Measurements from ENCODE around the gene CCND2.

The CCND2 gene

DNA sequence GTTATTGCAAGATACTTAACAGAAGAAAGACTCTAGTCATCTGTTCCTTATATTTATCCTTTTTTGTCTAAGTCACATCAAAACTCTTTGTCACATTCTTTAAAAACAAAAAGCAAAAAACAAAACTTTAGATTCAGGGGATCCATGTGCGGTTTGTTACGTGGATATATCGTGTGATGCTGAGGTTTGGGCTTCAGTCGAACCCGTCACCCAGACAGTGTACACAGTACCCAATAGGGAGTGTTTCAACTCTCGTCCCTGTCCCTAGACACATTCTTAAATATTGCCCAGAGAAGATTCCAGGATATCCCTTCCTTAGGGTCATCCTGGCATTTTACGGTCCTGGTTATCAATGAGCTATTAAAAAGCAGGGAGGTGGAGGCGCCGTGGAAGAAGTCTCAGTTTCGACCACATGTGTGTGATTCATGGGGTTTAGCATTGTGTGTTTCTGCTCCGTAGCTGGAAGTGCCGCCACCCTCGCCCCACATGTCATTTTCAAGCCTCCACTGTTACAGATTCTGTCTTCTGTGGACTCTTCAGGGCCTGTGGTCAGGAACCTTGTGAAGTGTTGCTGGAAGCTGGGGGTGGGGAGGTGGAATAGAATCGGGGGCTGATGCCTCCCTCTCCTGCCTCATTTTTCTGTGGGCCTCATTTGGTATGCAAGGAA is 19.9 kb downstream of the CCND2 start:
- no peak for DNase-seq

DNA sequence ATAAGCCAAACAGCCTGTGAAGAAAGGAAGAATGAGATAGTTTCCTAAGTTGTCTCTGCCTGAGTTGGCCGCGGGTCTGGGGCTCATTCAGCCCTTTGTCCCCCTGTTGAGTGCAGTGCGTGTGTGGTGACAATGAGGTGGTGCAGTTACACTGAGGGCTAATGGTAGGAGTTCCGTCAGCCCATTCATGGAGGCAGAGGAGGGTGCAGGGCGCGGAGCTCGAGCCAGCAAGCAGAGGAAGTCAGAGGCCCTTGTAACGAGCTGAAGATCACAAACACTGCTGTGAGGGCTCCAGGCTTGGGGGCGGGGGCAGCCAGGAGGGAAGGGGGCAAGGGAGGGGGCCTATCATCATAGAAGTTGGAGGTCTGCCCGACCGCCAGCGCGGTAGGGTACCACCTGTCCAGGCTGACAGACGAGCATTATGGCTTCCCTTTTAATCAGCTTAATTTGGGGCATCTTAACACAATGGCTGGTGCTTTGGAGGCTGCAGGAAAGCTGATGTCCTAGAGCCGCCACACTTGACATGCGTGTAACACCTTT is 20.5 kb downstream of the CCND2 start:
- no peak for DNase-seq

DNA sequence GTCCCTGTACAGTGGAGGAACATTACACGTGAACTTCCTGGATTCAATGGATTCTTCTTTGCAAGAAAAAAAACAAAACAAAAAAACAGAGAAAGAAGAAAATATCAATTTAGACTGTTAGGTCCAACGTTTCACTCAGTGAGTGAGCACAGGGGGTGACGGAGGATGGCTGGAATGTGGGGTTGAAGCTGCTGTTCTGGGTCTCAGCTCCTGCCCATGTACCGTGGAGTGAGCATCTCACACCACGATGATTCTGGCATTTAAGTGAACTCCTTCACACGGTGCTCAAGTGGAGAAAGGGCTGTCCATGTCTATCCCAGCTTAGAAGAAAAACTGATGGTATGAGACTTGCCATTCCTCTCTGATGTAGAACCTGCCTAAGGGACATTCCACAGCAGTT is 23.2 kb downstream of the CCND2 start:
- DNase-seq, result no peak

DNA sequence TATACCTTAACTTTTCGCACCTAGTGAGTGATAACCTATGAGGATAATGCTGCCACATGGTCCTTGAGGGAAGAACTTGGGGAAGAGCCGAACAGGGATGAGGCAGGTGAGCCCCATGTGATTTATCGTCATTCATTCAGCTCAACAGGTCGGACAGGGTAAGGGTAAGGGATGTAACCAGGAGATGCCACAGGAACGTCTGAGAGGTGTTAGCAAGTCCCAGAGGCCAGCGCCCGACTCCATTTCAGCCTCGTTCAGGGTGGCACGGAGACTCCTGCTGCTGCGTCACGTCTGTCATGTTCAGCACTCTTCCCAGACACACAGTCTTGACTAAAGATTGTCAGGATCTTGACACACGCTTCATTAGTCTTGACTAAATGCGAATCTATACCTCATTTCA is 24.1 kb downstream of the CCND2 start:
- DNase-seq, result no peak

DNA sequence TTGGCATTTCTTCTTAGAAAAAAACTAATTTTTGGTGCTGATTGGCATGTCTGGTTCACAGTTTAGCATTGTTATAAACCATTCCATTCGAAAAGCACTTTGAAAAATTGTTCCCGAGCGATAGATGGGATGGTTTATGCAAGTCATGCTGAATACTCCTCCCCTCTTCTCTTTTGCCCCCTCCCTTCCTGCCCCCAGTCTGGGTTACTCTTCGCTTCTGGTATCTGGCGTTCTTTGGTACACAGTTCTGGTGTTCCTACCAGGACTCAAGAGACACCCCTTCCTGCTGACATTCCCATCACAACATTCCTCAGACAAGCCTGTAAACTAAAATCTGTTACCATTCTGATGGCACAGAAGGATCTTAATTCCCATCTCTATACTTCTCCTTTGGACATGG is 27.3 kb downstream of the CCND2 start:
- DNase-seq, result no peak

DNA sequence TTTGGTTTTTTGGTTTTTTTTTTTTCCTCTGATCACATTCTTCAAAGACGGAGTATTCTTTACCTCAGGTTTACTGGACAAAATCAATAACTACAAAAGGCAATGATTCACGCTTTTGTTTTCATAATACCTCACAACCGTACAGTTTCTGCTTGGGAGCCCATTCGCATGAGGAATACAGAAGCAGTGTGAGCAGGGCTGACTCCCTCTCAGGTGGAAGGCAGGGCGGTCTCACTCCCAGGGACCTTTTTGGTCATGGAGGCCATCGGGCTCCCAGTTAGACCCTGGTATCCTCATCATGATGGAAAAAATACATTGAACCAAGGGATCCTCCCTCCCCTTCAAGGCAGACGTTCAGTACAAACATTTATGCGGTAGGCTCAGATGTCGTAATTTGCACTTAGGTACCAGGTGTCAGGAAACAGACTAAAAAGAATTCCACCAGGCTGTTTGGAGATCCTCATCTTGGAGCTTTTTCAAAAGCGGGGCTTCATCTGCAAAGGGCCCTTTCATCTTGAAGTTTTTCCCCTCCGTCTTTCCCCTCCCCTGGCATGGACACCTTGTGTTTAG is 28.5 kb downstream of the CCND2 start:
- DNase-seq, result no peak

DNA sequence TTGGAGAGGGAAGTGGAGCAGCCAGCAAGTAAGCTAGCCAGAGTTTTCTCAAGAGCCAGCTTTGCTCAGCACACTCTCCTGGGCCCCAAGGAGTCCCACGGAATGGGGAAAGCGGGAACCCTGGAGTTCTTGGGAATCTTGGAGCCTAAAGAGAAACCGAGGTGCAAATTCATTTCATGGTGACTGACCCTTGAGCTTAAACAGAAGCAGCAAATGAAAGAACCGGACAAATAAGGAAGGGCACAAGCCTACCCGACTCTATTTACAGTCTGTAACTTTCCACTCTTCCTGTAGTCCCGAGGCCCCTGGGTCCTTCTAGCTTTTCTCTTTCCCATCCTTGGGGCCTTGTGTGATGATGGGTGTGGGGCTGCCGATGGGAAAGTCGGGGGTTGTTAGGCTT is 29.3 kb downstream of the CCND2 start:
- no peak for DNase-seq

DNA sequence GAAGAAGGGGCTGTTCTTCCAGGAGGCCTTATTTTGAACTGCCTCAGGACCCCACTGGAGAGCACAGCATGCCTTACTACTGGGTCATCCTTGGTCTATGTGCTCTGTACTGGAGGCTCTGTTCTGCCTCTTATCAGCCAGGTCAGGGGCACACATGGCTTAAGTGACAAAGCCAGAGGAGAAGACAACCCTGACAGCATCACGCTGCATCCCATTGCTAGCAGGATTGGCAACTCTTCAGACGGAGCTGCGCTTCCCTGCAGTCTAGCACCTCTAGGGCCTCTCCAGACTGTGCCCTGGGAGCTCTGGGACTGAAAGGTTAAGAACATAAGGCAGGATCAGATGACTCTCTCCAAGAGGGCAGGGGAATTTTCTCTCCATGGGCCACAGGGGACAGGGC is 30.2 kb downstream of the CCND2 start:
- DNase-seq, result no peak

DNA sequence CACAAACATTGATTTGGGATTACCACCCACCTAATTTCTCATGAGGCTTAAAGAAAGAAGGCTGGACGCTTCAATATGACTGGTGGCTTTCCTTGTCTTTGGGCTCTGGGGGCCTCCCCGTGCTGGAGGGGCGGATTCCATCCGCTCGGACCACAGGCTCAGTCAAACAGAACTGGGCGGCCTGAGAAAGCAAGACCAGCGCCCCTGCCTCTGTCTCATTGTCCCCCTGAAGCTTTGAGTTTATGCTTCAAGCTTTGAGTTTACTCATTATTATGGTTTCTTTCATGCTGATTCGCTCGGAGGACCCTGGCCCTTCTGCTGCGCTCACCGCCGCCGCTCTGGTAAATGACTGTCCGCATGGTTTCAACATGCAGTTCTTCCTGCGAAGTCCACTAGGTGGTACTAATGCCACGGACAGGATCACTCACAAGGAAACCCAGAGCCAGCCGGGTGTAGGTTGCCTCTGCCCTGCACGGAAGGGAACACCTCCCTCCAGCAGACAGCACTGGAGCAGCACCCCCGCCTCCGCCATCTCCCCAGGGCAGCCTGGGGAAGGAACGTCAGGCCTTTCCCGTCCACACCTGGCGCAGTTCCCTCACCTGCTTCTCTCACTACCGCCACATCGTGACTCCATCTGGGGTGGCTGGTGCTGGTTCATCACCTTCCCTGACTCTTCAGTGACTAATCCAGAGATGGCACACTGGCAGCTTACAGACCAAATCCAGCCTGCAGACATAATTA is 34.2 kb downstream of the CCND2 start:
- DNase-seq, result peak; percentile 80

DNA sequence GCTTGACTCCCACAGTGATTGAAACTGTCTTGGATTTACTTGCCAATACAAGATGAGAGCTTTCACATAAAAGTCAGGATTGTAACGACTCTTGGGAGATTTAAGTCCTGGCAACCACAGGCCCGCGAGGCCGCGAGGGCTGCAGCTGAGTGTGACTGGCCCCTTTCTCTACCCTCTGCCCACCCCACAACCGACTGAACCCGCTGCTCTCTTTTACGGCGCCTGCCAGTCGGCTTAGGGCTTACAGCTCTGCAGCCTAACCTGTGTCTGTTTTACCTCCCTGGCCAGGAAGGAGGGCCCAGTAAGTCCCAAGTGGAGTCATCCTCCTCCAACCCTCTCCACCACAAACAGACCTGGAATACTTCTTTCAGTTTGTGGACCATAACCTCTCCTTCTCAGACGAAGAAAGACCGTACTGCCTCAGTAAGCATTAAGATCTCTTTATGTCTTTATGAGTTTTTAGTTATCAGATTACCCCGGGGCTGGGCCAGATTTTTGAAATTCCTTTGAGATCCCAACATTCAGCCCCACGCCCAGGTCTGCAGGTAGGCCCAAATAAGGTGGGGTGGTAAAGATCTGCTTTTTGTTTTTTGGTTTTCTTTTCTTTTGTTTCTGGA is 34.9 kb downstream of the CCND2 start:
- no peak for DNase-seq

DNA sequence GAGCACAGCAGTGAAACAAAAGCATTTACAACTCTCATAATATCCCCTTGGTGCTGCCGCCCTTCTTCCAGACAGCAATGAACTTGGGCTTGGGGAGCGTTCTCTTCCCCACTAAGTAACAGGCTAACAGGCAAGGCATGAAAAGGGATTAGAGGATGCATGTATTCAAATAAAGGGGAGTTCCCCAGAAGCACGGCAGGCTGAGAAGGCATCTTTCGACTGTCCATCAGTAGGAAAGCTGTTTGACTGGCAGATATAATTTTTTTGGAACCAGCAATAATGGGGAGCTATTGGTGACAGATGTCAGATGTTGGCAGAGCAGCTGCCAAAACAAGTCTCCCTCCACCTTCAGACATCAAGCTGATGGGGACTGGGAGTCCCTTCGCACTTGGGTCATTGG is 38.2 kb downstream of the CCND2 start:
- DNase-seq, result no peak

DNA sequence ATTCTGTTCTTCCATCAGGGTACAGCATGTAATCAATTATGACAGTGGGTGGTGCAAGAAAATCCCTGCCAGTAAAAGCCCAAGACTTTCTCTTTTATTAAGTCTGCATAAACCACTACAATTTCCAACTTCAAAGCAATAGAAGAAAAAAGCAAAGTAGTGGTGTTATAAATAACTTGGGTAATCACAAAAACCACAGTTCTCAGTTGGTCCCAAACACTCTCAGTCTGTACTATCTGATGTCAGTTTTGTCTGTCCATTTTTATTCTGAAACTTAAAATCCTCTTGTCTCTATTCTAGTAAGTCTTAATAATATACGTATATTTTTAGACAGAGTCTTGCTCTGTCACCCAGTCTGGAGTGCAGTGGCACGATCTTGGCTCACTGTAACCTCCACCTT is 38.7 kb downstream of the CCND2 start:
- DNase-seq, result no peak

DNA sequence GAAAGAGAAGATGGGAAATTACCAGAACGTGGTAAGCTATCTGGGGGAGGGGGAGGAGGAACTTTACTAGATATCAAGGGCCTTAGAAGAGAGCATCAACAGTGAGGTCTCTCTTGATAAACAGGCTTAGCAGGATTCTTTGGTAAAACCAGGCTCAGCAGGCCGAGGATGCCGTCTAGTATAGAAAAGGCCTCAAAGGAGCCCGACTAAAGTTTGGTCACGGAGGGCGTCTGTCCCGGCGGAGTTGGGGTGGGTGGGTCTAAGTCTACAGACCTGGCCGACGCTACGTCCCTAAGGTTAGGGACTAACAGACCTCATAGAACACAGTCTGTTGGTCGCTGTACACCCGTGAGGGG is 46.9 kb downstream of the CCND2 start:
- no peak for DNase-seq

DNA sequence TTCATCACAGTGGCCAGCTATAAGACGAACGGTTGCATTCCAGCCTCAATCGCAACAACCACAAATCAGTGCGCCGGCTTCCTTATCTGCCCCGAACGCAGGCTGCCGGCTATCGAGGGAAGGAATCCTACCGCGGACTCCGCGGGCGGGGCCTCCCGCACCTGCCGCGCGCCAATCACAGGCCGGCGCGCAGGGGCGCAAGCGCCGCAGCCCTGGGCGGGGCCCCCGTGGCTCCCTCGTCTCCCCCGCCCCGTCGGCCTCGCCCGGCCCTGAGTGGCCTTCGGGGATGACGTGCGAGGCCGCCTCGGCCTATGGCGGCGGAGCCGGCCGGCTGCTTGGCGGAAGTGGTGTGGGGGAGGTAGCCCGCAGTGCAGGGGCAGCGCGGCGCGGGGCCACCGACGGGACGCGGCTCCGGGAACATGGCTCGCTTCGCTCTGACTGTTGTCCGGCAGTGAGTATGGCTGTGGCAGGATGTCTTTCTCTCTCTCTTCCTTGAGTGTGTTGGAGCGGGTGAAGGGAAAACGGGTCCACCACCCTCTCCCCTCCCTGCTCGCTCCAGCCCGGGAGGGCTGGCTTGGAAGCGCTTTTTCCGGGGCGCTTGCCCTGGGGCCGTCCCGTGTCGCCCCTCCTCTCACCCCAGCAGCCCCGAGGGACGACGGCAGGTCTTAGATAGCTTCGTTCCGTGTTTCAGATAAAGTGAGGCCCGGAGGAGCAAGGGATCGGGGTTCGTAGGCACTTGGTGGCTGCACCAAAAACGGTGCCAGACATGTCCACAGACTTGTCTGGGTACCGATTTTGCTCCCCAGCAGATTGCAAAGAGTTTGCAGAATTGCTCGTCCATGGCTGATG is 47.5 kb downstream of the CCND2 start, which contains the start of gene TIGAR:
Gene TIGAR (plus strand): TSS at position 361 of the 849 bp plus-strand sequence. CDS start 59 bp downstream, at position 420.
- DNase-seq, result peak; percentile 95

DNA sequence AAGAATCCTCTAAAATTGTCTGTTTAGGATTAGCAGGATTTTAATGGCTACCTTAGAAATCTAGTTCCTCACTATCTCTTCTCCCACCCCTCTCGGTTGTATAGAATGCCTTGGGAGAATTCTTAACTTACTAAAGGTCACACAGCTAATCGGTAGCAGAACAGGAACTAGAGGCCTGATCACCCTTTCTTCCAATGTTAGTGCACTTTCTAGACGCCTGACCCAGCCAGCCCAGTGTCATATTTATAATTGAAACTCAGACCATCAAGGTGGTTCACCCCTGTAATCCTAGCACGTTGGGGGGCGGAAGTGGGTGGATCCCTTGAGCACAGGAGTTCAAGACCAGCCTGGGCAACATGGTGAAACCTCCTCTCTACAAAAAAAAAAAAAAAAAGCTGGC is 49.2 kb downstream of the CCND2 start:
- DNase-seq, result no peak

Measured in right hindlimb (tissue), 1 donor.